ENCODE measurements around the gene CADPS2.

DNA sequence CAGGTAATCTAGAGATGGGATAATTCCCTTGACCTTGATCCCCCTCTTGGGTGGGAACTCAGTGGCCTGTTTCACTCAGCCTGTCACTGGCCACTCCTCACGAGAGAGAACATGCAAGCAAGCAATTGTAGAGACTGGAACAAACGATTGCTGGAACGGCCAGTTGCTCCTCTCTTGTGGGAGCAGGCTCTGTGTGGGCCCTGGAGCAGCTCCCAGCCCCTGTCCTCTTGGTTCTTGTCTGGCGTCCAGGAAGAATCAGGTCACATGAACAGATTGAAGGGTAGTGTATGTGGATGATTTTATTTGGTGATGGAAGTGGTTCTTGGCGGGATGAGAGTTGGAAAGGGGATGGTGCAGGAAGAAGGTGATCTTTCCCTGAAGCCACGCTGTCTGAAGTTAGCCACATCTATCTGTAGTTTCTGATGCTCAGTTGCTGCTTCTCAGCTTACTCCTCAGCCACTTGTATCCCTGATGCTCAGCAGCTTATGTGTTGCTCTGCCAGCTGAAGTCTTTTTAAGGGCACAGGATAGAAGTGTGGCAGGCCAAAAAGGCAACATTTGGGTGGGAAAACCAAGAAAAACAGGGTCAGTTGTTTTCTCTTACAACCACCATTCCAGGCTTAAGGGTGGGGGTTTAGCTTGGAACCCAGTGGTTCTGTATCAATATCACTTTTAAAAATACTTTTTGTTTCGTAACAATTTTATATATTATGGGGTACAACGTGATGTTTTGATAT, 203.3 kb downstream of the CADPS2 start:
- TF ChIP-seq, protein P1, sequence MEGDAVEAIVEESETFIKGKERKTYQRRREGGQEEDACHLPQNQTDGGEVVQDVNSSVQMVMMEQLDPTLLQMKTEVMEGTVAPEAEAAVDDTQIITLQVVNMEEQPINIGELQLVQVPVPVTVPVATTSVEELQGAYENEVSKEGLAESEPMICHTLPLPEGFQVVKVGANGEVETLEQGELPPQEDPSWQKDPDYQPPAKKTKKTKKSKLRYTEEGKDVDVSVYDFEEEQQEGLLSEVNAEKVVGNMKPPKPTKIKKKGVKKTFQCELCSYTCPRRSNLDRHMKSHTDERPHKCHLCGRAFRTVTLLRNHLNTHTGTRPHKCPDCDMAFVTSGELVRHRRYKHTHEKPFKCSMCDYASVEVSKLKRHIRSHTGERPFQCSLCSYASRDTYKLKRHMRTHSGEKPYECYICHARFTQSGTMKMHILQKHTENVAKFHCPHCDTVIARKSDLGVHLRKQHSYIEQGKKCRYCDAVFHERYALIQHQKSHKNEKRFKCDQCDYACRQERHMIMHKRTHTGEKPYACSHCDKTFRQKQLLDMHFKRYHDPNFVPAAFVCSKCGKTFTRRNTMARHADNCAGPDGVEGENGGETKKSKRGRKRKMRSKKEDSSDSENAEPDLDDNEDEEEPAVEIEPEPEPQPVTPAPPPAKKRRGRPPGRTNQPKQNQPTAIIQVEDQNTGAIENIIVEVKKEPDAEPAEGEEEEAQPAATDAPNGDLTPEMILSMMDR (IDR thresholded peaks at IDR 0.05) = no peak
- TF ChIP-seq POLR2A (IDR thresholded peaks at IDR 0.05) = no peak
